Muscle of leg (tissue), 11 donors: ENCODE results near the gene SAP30BP. TPM values are rescaled to one million over a fixed set of nuclear protein-coding genes. Genes with fewer than 3 reads are reported as not detected.

Source experiments
- DNase-seq: peaks from one replicate; pipeline ENCODE4 v3.0.0; 2013
- H3K27ac ChIP-seq: one replicate; pipeline ENCODE4 v1.5.1; 2013; ENCODE audit warnings: mild to moderate bottlenecking, low read length, control low read depth
- H3K27me3 ChIP-seq: one replicate; pipeline ENCODE4 v1.6.1; 2013; ENCODE audit warnings: low read length; ENCODE audit not compliant: control insufficient read depth, insufficient read depth
- H3K36me3 ChIP-seq: one replicate; pipeline ENCODE4 v1.6.1; 2013; ENCODE audit warnings: low read length; ENCODE audit not compliant: control insufficient read depth, insufficient read depth
- H3K4me1 ChIP-seq: one replicate; pipeline ENCODE4 v1.6.1; 2013; ENCODE audit warnings: low read length; ENCODE audit not compliant: control insufficient read depth, insufficient read depth
- H3K4me3 ChIP-seq: one replicate; pipeline ENCODE4 v1.5.1; 2013; ENCODE audit warnings: low read length, control low read depth
- H3K9me3 ChIP-seq: replicated peaks from 2 replicates; pipeline ENCODE4 v1.6.1; 2013; ENCODE audit warnings: low read depth, low read length; ENCODE audit not compliant: control insufficient read depth
- WGBS: methylation state at CpG from one replicate; pipeline ENCODE4 v1.1.5; 2013; ENCODE audit warnings: missing lambda C conversion rate; ENCODE audit not compliant: insufficient coverage; 5-methylcytosine and 5-hydroxymethylcytosine counted together
- polyA plus RNA-seq, 8 donors: library from polyadenylated mRNA; unstranded; fragments of 120-200 nt; gene quantifications; one replicate each; pipeline versions ENCODE4 v1.2.1 to v1.2.3, GENCODE V29; 2013; ENCODE audit warnings: inconsistent platforms in 1 of 8, low replicate concordance in 1 of 8; ENCODE audit not compliant: insufficient read length in 8 of 8, insufficient read depth in 1 of 8
- total RNA-seq: library from RNA; stranded (reverse); fragments of 120-200 nt; gene quantifications from one replicate; pipeline ENCODE4 v1.2.4, GENCODE V29; 2013

Gene SAP30BP
- total and polyA plus RNA-seq, 9 donors = 63.7 to 80.1 (median 77.1) TPM

DNA sequence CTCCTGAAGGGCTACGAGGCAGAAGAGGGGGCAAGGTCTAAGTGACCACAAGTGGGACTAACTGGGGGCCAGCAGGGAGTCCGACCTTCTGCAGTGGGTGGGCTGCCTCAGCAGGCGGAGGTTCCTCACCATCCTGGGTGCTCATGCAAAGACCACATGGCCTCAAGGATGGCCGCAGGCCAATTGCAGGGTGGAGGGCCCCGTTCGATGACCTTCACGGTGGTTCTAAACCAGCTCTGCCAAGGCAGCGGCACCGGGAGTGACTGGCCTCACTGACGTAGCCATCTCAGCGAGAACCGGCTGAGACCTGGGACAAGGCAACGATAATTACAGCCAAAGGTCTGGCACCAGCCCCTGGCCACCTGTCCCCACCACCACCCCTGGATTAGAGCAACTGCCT is 28.2 kb upstream of the SAP30BP start:
- H3K9me3 ChIP-seq = no peaks in the 10 kb centered on the region
- peaks cover 24% of the 10 kb centered on the region for H3K36me3 ChIP-seq
- 89% methylated on average over 12 of the region's 13 CpGs for WGBS
- no peak overlapping the region for H3K27ac ChIP-seq
- no peak overlapping the region for H3K4me3 ChIP-seq
- H3K27me3 ChIP-seq = peaks cover 2% of the 10 kb centered on the region
- peaks cover 49% of the 10 kb centered on the region for H3K4me1 ChIP-seq
- DNase-seq = no peak

DNA sequence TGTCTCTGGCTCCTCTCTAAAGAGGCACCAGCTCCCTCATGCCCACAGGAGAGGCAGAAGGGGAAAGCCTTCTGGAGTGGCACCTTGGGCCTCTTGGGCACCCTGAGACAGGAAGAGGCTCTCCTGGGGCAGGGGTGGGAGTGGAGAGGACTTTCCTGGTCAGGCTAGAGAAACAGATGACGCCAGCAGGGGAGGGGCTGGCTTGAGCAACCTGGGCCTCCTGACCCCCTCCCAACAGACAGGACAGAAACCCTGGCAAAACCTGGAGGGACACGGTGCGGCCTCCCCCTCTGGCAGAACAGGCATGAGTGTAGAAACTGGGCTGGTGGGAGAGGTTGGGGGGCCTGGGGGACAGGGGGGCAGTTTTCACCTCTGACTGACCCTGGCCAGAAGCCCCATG is 27.8 kb upstream of the SAP30BP start:
- no peak for DNase-seq
- H3K4me1 ChIP-seq = peaks cover 45% of the 10 kb centered on the region

DNA sequence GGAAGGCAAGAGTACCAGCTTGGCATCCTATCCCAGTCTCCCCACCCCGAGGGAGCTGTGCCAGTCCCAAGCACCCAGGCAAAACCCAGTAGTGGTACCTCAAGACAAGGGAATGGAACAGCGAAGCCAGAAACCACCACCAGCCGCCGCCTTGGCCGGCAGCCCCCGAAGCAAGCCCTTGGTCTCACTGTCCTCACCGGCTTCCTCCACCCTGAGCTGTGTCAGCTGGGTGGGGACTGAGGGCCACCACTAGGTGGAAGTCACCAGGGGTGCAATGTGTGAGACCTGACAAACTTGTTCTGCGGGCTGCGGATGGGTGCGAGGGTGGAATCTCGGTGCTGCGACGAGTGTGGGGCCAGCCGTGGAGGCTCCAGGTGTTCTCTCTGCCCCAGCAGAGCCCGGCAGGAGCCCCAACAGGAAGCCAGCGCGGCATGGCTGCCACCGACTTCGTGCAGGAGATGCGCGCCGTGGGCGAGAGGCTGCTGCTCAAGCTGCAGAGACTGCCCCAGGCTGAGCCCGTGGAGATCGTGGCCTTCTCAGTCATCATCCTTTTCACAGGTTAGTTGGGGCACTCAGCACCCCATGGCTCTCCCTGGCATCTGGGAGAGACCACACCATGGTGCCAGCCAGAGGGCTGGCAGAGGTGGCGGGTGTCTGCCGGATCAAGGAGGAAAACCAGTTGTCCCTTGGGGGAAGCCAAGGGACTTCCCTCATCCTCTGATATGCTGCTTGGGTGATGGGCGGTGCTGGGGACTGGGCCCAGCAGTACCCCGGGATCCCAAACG is 27.2 kb upstream of the SAP30BP start:
- Histone ChIP-seq H3K27ac (no peak overlapping the region), H3K36me3 (peaks cover 24% of the 10 kb centered on the region), H3K27me3 (peaks cover 1% of the 10 kb centered on the region), H3K4me3 (no peak overlapping the region), H3K4me1 (peaks cover 39% of the 10 kb centered on the region), H3K9me3 (no peaks in the 10 kb centered on the region)
- WGBS = 91% methylated on average over 14 of the region's 30 CpGs
- no peak for DNase-seq

More for the DNA sequence above, 27.8 kb upstream of the SAP30BP start:
- Histone ChIP-seq H3K9me3 (no peaks in the 10 kb centered on the region), H3K36me3 (peaks cover 24% of the 10 kb centered on the region), H3K4me3 (no peak overlapping the region), H3K27me3 (peaks cover 2% of the 10 kb centered on the region), H3K27ac (no peak overlapping the region)
- no CpG with 5 or more reads among the region's 3 CpGs for WGBS

DNA sequence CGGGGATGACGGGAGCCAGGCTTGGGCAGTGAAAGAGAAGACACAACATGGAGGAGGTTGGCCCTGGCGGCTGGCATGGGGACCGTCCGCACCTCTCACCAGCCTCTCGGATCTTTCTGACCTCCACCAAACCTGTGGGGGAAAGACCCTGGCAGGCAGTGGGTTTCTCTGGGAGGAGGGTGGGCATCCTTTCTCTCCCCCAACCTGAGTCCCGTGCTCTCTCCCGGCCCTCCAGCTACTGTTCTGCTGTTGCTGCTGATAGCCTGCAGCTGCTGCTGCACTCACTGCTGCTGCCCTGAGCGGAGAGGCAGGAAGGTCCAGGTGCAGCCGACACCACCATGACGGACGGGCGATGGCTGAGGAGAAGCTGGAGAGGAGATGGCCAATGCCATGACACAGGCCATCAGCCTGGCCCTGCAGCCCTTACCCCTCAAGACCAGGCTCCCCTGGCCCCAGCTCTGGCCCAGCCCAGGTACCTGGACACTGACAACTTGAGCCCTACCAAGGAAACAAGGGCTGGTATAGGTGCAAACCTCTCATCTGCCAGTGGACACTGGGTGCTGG is 26.5 kb upstream of the SAP30BP start:
- Histone ChIP-seq H3K4me1 (peaks cover 32% of the 10 kb centered on the region), H3K27me3 (no peaks in the 10 kb centered on the region), H3K4me3 (no peak overlapping the region), H3K27ac (no peak overlapping the region), H3K9me3 (no peaks in the 10 kb centered on the region), H3K36me3 (peaks cover 27% of the 10 kb centered on the region)
- 83% methylated on average over 8 of the region's 13 CpGs for WGBS
- no peak for DNase-seq

DNA sequence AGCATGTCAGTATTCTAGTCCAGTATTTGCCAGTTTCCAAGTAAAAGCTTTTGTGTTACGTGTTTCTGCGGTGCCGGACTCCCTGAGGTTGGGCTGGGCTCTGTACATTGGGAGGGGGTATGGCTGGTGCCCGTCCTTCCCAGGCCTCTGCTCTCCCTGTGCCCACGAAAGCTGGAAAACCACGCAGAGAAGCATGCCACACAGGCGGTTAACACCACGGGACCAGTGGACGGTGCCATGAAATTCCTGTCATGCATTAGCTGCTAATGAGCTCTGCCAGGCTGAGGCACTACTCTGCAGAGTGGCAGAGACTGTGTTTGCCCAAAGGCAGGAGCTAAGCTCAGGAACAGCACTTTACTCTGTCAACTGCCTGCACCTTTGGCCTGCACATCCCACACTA is 25.8 kb upstream of the SAP30BP start:
- Histone ChIP-seq H3K4me3 (no peak overlapping the region), H3K4me1 (peaks cover 27% of the 10 kb centered on the region), H3K9me3 (no peaks in the 10 kb centered on the region), H3K27ac (no peak overlapping the region), H3K36me3 (peaks cover 28% of the 10 kb centered on the region), H3K27me3 (no peaks in the 10 kb centered on the region)
- no peak for DNase-seq
- WGBS = 89% methylated on average over 9 of the region's 9 CpGs

DNA sequence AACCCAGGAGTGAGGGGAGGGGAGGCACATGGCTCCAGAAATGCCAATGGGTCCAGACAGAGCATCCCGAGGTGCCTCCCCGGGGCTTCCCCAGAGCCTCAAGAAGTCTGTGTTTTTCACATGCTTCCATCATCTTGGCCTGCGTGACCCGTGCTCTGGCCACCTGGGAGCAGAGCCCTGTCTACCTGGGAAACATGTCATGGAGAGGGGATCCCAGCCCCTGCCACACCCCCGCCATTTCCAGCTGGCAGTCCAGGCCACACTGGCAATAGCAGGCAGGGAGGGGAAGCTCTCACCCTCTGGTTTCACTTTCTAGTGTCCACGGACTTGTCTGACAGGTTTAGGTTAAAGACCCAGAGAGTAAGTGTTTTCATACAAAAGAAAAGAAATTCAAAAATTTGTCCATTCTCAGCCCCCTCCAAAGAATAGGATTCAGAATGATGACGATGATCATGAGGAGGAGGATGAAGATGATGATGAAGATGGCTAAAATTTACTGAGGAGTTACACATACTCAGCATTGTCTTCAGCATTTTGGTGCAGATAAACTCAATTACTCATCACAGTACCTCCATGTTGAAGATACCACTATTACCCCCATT is 24.9 kb upstream of the SAP30BP start:
- Histone ChIP-seq H3K4me1 (peaks cover 18% of the 10 kb centered on the region), H3K27ac (no peak overlapping the region), H3K27me3 (no peaks in the 10 kb centered on the region), H3K4me3 (no peak overlapping the region), H3K36me3 (peaks cover 38% of the 10 kb centered on the region), H3K9me3 (no peaks in the 10 kb centered on the region)
- WGBS = 89% methylated on average over 5 of the region's 7 CpGs
- DNase-seq = no peak

DNA sequence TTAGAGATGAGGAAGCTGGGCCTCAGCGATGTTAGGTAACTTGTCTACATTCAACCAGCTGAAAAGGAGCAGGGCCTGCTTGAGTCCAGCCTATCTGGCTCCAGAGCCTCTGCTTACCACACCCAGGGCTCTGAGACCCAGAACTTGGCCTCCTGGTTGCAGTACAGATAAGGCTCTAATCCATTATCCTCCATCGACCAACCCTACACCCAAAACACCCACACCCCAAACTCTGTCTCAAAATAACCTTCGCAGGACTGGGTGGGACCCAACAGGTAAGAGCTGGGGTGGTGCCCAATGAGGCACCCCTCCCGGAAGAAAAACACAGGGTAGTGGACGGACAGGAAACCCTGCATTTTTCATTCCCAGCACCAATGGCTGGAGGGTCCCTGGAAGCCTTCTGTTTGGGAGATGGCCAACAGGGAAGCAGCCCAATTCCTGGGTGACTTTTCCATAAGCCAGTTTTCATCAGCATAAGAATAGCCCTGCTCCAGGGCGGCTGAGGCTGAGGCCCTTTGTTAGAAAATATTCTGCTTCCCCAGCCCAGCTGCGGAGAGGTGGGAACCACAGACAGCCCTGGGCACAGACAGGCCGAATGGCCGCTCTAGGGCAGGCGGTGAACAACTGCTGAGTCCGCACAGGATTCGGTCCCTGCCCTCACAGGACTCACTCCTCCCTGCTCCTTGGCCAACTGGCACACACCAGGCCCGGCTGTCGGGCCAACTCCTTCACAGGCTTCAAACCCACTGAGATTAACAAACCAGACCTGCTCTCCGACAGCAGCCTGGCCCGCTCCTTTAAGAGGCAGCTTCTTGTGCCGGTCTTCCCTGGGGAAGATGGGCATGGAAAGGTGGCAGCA is 24.1 kb upstream of the SAP30BP start:
- Histone ChIP-seq H3K4me1 (peaks cover 12% of the 10 kb centered on the region), H3K27me3 (no peaks in the 10 kb centered on the region), H3K9me3 (no peaks in the 10 kb centered on the region), H3K27ac (no peak overlapping the region), H3K4me3 (no peak overlapping the region), H3K36me3 (peaks cover 41% of the 10 kb centered on the region)
- no peak for DNase-seq
- WGBS = 77% methylated on average over 11 of the region's 17 CpGs

DNA sequence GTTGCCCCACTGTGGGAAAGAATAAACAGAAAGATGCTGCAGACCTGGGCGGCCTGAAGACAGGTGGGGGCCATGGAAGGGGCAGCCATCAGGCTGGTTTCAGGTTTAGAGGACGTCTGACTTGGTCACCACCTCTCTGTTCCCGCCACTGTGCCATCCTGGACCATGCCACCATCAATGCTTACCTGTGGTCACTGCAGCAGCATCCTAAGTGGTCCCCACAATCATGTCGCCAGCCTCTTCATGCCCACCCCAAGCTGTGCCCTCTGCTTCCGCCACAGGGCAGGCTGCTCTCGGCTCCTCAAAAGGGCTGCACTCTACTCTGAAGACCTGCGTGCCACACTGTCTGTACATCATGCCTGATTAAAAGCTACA is 23.5 kb upstream of the SAP30BP start:
- DNase-seq = no peak
- Histone ChIP-seq H3K4me3 (no peak overlapping the region), H3K9me3 (no peaks in the 10 kb centered on the region), H3K27ac (no peak overlapping the region), H3K4me1 (peaks cover 12% of the 10 kb centered on the region), H3K27me3 (no peaks in the 10 kb centered on the region), H3K36me3 (peaks cover 39% of the 10 kb centered on the region)
- WGBS = 90% methylated on average over 7 of the region's 7 CpGs

DNA sequence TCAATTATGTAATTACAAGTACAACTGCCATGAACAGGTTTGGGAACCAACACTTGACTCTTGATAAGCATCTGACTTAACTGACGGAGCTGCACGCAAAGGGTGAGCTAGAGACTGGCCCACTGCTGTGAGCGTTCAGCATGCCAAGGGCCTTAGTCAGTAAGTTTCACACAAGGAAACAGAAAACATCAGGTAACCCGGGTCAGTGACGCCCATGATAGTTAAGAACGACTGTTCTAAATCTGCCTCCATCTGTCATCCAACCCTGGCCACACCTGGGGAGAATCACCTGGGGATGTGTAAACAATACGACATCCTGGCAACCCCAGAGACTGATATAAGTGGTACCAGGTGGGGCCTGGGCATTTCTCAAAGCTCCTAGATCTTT is 21.6 kb upstream of the SAP30BP start:
- DNase-seq = no peak
- peaks cover 50% of the 10 kb centered on the region for H3K36me3 ChIP-seq
- H3K4me3 ChIP-seq = no peak overlapping the region
- 71% methylated on average over 4 of the region's 7 CpGs for WGBS
- no peaks in the 10 kb centered on the region for H3K27me3 ChIP-seq
- H3K4me1 ChIP-seq = peaks cover 5% of the 10 kb centered on the region
- H3K9me3 ChIP-seq = no peaks in the 10 kb centered on the region
- H3K27ac ChIP-seq = no peak overlapping the region
